Testis (tissue), 2 donors: Measurements from ENCODE around the gene SCMH1.

Source experiments
- CTCF ChIP-seq, 3 experiments: fragments of 450-650 bp in 2 of 3; fragments of 200-600 bp in 1 of 3; sonication (generic) in 1 of 3; IDR thresholded peaks; one replicate each; pipeline ENCODE4 v1.5.1; 2016 to 2019; ENCODE audit warnings: antibody characterized with exemption in 3 of 3, mild to moderate bottlenecking in 2 of 3, moderate library complexity in 1 of 3
- POLR2A ChIP-seq: fragments of 450-650 bp; IDR thresholded peaks from one replicate; pipeline ENCODE4 v1.6.1; 2017; ENCODE audit warnings: antibody characterized with exemption, mild to moderate bottlenecking, moderate library complexity

GRCh38 chr1:41101076-41101475 is 141.0 kb downstream of the SCMH1 start:
- TF ChIP-seq CTCF (IDR thresholded peaks at IDR 0.05): no peak
- TF ChIP-seq POLR2A: no peak
